ENCODE results near the gene PITPNM2.

PITPNM2 gene

DNA sequence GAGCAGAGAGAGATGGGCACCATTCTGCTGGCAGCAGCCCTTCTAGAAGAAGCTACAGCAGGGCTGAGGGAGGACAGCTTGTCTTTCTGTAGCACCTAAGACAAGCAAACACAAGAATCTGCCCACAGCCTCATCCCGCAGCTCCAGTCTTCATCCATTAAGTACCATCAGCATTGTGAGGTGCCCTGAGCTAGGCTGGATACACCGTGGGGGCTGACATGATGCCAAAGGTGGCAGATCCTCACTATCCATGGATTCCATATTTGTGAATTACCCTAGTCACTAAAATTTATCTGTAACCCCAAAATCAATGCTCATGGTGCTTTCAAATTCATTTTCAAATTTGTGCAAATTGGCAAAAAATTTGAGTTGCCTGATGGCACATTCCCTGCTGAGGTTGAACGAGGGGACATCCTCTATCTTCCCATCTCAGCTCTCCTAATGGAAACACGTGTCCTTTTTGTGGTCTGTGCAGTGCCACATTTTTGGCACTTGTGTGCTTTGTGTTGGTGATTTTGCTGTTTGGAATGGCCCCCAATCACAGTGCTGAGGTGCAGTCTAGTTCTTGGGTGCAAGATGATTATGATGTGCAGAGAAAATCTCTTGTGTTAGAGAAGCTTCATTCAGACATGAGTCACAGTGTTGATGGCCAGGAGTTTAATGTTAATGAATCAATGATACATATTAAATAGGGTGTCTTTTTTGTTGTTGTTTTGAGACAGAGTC, 7.0 kb downstream of the PITPNM2 start:
- no peak for DNase-seq

DNA sequence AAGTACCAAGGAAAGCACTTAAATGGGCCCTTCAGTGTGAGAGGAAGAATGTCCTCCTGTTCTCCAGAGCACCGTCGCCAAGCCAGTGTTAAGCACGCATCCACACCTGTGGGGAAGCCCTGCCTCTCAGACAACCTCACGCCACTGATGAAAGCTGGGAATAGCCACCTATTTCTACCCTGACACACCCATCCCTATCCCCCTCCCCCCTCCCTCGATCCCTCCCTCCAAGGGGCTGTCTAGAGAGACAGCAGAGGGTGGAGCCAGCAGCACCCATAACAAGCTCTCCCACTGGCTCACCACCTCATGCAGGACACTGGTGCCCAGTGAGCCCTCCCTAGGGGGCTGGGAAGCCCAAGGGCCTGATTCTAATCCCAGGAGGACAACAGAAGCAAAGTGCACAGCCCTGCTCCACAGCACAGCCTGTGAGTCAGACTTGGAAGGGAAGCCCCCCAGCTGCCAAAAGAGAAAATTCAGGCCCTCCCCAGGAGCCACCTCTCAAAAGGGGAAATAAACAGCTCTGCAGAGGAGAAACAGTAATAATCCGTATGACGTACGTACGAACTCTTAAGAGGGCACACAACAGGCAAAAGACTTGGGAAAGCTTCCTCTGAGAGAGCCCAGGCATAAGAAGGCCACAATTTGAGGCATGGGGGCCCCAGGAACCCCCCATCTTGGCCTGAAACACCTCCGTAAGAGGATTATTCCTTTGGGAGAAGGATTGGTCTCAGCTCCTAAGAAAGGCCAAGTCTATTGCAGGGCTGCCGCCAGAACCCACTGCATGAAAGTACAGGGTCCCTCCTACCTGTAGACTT, 7.8 kb downstream of the PITPNM2 start:
- DNase-seq: peak; percentile 71

DNA sequence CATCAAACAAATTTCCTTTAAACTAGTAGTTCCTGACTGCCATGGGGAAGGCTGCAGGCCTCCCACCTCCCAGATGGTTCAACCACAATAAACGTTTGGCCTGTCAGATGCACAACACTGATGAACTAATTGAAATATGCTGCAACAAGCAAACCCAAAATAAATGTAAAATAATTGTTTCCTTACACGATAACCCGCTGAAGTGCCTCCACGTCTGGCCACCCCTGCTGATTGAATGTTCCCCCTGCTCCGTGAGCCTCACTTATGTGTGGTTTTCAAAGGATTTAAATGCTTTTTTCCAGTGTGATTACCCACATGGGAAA, 8.4 kb downstream of the PITPNM2 start:
- no peak for DNase-seq

DNA sequence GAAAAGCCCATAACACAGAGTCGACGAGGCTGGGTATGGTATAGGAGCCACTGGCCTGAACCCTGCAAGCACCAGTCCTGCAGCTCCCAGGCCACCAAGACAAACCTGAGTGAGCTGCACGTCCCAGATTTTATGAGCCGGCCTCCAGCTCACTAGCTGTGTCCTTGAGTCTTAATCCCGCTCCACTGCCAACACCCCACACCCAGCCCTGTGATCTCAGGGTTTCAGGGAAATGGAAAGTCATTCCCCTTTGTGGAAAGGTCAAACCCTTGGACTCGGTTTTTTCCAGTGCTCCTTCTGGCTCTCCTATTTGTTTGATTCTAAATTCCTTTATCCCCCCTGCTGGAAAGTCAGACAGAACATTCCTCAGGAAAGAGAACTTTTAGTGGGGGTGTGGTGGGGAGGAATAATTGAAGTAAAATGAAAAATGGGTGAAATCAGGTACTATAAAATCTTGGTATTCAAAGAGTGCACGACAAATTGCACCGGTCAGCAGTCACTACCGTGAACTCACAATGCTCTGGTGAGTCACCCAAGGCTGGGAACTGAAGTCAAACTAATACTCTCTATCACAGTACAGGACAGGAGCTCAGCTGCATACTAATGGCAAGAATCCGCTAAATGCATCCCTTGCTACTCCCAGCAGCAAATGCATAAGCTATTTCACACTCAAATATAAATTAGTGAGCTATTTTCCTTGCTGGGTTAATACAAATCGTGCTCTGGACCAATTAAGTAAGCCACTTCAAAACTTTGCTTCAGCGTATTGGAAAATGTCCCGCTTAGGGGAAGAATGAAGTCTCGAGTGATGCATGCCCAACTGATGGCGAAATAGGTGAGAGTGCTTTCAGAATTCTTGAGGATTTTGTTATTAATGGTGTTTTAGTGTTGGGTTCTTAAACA, 9.0 kb downstream of the PITPNM2 start:
- DNase-seq: peak; percentile 48

DNA sequence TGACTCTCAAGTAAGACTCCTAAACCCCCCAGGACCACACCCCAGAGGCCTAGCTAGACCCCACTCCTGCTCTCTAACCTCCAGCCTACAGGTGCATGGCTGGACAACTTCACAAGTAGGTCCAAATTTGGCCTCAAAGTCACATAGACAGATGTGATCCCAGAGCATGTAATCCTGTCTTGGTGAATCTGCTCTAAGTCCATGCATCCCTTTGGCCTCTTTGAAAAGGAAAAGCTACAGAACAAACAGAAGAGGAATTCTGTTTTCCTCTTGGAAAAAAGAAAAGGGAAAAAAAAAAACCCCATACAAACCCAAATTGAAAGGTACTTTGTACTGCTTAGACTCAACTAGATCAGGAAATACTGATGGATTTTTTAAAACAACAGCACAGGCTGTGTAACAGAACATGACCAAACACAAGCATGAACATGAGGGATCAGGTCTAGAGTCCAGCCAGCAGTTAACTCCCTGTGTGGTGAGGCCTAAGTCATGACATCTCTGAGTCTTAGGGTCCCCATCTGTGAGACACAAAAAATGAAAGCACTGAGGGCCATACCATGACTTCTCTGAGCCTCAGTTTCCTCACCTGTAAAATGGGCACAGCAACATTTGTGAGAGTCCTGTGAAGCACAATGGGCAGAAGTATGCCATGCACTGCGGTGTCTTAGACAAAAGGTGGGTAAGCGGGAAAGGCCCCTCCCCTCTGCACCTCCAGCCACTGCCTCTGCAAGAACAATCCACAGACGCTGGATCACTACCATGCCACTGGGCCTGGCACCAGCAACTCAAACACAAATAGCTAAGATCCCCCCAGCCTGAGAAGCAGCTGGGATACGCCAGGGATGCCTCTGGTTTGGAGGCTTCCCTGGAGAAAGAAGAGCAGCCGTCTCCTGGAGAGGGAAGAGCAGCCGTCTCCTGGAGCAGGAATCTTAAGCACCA, 9.9 kb downstream of the PITPNM2 start:
- DNase-seq: no peak

DNA sequence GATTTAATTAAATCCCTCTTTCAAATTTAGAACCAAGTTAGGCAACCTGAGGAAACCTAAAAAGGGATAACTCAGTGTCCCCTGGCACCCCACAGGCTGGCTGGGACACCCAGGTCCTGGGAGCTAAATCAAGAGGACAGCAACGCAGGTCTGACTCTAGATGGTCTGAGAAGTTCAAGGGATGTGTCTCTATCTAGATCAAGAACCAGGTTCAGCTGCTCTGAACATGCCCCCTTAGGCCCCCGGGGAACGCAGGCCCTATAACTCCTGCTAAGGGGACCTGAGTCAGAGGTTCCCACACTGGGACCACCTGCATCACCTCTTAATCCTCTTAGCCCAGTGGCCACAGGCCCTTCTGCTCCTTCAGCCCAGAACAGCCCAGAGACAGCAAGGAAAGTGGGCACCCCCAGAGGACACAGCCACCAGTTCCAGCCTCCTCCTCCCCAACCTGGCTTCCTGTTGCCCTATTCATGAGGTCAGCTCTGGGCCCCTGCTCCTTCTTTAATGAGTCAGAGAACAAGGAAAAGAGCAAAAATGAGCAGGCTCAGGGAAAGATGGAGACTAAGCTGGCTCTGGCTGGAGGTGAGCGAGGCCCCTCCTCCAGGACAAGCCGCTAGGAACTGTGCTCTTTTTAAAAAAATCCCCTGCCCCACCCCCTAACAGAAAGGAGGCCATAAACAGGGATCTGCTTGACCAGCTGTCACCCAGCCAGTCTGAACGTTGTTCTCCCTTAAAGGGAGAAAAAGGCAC, 10.8 kb downstream of the PITPNM2 start:
- DNase-seq: no peak

DNA sequence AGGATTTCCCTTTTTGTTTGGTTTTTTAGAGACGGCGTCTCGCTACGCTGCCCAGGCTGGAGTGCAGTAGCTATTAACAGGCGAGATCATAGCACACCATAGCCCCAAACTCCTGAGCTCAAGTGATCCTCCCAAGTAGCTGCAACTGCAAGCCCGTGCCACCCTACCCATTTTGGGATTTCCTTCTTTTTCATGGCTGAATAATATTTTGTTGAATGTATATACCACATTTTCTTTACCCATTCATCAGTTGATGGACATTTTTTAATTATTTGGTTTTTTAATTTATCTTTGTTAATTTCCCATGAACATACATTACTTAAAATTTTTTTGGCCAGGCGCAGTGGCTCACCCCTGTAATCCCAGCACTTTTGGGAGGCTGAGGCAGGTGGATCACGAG, 15.2 kb downstream of the PITPNM2 start:
- no peak for DNase-seq

DNA sequence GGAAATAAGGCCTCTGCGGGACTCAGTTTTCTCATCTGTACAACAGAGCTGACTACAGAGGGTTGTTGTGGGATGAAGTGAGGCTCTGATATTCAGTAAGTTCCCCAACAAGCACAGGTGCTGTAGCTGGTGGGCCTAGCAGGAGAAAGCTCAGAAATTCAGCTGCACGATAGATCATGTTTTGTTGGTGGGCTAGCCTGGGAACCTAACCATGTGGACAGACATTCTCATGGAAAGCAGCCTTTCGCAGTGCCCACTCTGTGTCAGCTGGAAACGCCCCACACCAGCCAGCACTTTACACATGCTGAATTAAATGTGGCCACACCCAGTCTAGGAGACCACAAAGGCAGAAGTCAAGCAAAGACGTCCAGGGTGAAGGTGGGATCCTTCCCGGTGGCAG, 16.1 kb downstream of the PITPNM2 start:
- DNase-seq: no peak

DNA sequence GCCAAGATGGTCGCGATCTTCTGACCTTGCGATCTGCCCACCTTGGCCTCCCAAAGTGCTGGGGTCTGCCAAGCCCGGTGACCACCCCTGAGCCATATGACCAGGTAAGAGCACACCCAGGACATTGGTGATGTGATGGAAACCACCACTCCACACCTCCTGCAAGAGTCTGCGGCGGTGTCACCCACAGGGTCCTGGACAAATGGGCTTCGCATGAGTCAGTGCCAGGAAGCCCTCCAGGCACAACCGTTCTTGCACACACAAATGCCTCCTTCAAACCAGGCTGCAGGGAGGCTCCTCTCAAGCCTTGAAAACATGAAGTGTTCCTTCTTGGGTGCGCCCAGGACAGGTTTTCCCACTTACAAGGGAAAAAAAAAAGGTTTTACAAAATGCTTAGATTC, 16.6 kb downstream of the PITPNM2 start:
- DNase-seq: no peak

DNA sequence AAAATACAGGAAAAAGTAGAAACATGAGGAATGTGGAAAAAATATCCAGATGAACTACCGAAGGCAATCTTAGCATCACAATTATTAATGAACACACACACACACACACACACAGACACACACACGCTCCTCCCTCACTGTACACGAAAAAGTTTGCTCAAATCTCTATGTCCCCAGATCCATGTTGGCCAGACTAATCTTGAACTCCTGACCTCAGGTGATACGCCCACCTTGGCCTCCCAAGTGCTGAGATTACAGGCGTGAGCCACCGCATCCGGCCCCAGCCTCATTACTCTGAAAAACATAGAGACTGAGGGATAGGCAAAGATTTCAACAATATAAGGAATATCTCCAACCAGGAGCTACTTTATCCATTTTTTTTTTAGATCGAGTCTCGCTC, 17.2 kb downstream of the PITPNM2 start:
- DNase-seq: no peak

DNA sequence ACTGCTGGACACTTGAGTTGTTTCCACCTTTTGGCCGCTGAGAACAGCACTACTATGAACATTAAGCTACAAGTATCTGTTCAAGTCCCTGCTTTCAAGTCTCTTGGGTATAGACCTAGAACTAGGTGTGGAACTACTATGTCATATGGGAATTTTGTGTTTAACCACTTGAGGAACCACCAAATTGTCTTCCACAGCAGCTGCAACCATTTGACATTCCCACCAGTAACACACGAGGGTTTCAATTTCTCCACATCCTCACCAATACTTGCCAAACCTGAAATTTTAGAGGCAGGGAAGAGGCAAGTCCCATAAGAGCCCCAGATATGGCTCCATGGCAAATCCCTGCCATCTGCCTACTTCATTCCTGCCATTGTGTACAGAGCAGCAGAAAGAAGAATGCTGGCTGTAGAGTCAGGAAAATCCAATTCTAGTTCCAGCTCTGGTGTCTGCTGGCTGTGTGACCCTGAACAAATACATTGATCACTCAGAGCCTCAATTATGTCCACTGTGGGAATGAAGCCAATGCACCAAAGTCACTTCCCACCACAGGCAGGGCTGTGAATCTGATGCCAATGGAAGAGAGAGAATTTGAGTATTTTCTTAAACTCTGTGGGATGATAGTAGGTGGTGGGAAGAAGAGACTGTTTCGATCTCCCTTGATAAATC, 17.8 kb downstream of the PITPNM2 start:
- no peak for DNase-seq

DNA sequence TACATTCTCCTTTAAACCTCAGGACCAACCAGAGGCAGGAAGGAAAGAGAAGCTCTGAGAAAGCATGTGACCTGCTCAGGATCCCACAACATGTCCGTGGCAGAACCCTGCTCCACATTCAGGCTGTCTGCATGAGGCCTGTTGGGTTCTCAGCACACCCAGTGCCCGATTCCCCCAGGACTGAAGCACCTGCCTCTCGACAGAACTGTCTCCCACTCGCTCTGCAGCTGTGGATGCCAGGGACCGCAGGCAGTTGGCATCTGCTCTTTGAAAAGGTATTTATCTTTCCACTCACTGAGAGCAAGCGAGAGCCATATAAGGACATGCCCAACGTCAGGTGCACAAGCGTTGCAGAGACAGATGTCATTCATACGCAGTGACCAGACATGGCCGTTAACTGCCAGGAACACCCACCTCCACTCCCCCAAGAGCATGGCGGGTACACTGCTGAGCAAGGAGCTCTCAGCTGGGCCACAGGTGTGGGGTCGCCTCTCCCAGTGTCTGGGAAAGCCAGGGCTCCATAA, 18.9 kb downstream of the PITPNM2 start:
- DNase-seq: no peak

DNA sequence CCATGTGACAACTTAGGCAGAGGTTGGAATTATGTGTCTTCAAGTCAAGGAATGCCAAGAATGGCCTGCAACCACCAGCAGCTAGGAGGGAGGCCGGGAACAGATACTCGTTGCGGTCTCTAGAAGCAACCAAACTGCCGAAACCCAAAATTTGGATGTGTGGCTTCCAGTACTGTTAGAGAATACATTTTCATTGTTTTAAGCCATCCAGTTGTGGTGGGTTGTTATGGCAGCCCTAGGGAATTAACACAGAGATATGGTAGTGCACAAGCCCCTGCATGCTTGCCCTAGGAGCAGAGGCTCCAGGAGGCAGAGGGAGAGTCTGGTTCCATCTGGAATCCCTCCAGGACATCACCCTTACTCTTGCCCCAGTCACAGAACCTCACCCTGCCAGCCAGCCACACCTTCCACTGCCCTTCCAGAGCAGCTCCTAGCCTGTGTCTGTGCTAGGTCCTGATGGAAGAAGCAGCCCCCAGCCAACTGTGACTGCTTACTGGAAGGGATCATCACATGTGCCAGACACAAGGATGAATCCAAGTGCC, 19.5 kb downstream of the PITPNM2 start:
- DNase-seq: no peak

DNA sequence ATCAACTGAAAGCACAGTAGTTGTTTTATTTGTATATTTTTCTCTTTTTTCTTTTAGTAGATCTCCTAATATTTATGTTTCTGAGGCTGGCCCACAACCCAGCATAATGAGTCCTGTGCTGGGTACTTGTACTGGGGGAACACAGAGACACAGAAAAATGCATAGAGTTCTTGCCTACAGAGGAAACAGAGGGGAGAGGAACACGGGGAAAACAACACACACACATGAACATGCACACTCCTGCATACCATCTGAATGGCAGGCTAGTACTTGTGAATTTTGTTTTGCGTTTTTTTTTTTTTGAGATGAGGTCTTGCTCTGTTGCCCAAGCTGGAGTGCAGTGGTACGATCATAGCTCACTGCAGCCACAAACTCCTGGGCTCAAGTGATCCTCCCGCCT, 21.3 kb downstream of the PITPNM2 start:
- no peak for DNase-seq

DNA sequence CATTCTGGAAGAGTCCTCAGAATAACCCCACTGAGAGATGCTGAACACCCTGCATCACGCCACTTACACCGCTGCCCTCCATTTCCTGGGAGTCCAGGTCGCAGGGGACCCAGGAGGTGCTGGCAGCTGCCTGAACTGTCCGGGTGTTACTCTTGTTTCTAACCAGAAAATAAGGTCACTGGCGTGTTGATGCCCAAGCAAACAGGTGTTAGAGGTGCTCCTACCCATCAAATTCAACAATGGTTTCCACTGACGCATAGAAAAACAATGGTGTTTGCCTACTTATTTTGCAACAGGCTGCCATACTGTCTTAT, 23.8 kb downstream of the PITPNM2 start:
- DNase-seq: no peak

DNA sequence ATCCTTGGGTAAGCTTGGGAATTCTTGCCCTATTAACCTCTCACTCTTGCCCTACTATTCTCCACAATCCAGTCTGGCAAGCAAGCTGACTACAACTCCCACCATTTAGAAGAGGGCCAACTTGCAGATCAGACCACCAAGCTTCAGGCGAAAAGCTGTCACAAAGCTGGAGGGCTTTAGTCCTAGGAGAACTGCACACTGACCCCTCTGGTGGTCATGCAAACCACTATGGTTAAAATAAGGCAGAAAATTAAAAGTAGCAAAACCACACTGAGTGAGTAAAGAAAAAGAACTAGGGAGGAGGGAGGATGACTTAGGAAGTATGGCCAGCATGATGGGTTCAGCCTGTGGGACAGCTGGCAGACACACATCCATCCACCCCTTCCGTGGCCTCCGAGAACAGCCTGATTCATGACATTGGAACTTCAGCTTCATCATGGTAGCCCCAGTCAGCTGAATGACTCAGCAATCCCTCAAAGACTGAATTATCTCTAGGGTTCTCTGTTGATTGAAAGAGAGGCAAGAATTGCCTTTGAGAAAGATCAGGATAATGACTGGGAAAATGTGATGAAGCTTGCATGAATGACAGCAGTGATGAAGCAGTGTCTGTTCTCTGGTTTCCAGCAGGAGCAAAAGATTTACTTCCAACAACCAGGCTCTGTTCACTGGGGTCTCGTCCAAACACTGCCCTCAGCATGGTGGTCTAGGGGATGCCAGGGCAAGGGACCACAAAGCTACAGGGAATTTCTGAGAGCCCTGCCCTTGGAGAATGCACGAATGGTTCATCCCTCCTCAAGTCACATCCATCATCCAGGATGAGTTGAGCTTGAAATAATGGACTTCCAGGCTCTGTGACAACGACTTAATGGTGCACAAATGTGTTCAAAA, 24.4 kb downstream of the PITPNM2 start:
- DNase-seq: no peak

DNA sequence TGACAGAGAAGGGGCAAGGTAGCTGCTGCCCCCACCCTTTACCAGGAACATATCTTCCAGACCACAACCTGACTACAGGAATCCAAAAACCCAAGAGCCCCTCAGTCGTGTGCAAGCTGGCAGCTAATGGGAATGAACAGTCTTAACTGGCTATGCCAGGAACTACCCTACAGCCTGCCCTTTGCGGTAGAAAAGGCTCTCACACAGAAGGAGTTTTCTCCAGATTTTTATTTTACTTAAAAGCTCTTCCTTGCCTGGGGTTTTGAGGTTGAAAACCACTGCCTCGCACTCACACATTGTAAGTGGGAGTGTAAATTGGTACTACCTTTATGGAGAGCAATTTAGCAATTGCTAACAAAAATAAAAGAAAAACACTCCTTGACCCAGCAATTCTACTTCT, 28.3 kb downstream of the PITPNM2 start:
- no peak for DNase-seq

DNA sequence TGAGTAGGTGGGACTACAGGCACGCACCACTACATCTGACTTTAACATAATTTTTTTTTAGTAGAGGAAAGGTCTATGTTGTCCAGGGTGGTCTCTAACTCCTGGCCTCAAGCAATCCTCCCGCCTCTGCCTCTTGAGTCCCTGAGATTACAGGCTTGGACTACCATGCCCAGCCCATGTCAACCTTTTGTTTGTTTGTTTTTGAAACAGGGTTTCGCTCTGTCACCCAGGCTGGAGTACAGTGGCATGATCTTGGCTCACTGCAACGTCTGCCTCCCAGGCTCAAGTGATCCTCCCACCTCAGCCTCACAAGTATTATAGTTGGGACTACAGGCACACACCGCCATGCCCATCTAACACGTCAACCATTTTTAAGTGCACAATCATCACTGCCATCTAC, 29.2 kb downstream of the PITPNM2 start:
- no peak for DNase-seq

DNA sequence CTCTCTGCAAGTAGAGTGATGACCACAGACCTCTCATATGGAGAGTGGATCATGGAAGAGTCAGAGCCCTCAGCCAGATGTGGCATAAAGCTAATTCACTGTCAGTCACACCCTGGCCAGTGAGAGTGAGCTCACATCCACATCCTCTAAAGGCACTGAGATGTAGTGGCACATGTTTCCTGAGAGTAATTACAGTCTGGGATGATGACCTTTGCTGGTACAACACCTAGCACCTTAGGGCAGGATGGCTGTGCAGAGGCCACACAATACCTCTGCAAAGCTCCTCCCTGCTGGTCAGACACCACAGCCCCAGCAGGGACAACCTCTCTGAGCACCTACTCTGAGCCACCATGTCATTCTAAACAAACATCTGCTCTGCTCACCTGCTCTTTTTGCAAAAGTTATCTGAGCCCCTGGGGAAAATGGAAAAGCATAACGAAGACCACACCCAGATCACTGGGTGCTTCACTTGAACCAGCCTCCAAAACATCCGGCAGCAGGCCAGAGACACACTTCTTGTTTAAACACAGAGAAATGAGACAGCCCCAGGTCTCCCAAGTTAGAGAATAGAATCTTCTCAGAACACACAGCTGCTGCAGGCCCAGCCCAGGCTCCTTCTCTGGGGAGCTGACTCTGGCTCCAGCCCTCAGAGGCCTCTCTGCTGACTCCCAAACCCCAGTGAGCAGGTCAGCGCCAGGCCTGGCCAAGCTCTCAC, 30.3 kb downstream of the PITPNM2 start:
- DNase-seq: no peak

All from suppressor macrophage treated with lipopolysaccharide for 4 hours (primary cell).